Measurements from ENCODE around the gene LCE1A. TPM values are rescaled to one million over a fixed set of nuclear protein-coding genes. Genes with fewer than 3 reads are reported as not detected.

The LCE1A gene
- total RNA-seq, 1 donor from 2014 or later, result not detected

- Mint-ChIP-seq H3K4me3 (no peak within 1 kb of the TSS), H3K4me1 (no peaks in the 10 kb centered on the region), H3K9me3 (peaks cover 60% of the 10 kb centered on the region), H3K27ac (no peak within 1 kb of the TSS), H3K36me3 (no peaks in the 10 kb centered on the region), H3K27me3 (ENCODE audit: low read depth) (no peaks in the 10 kb centered on the region)
- TF ChIP-seq CTCF (IDR thresholded peaks at IDR 0.05; ENCODE audit: unreplicated experiment), result no peak
- no peak for DNase-seq (ENCODE audit: low spot score in 2 of 2, unreplicated experiment in 2 of 2)
These were observed 32.4 kb downstream of the LCE1A start, which contains the start of gene LCE7A for GRCh38 chr1:152859696-152860095. LCE7A (plus strand) TSS chr1:152859996; CDS start chr1:152860698, 702 bp downstream.

GRCh38 chr1:152860129-152860528, 32.9 kb downstream of the LCE1A start:
- Mint-ChIP-seq H3K4me3 (no peak overlapping the region), H3K36me3 (no peaks in the 10 kb centered on the region), H3K27me3 (ENCODE audit: low read depth) (no peaks in the 10 kb centered on the region), H3K4me1 (no peaks in the 10 kb centered on the region), H3K9me3 (peaks cover 56% of the 10 kb centered on the region), H3K27ac (no peak overlapping the region)
- no peak for DNase-seq (ENCODE audit: low spot score in 2 of 2, unreplicated experiment in 2 of 2)
- TF ChIP-seq CTCF (IDR thresholded peaks at IDR 0.05; ENCODE audit: unreplicated experiment), result no peak

- Mint-ChIP-seq H3K27me3 (ENCODE audit: low read depth) (no peaks in the 10 kb centered on the region), H3K4me3 (no peak overlapping the region), H3K27ac (no peak overlapping the region), H3K4me1 (no peaks in the 10 kb centered on the region), H3K36me3 (no peaks in the 10 kb centered on the region), H3K9me3 (peaks cover 48% of the 10 kb centered on the region)
- no peak for TF ChIP-seq CTCF (IDR thresholded peaks at IDR 0.05; ENCODE audit: unreplicated experiment)
- no peak for DNase-seq (ENCODE audit: low spot score in 2 of 2, unreplicated experiment in 2 of 2)
These were observed 34.1 kb downstream of the LCE1A start for GRCh38 chr1:152861374-152861773.

GRCh38 chr1:152864443-152864842, 37.2 kb downstream of the LCE1A start:
- no peaks in the 10 kb centered on the region for H3K36me3 Mint-ChIP-seq
- no peak overlapping the region for H3K4me3 Mint-ChIP-seq
- H3K27ac Mint-ChIP-seq, result no peak overlapping the region
- H3K9me3 Mint-ChIP-seq, result peaks cover 21% of the 10 kb centered on the region
- no peaks in the 10 kb centered on the region for H3K27me3 Mint-ChIP-seq (ENCODE audit: low read depth)
- no peak for TF ChIP-seq CTCF (IDR thresholded peaks at IDR 0.05; ENCODE audit: unreplicated experiment)
- H3K4me1 Mint-ChIP-seq, result no peaks in the 10 kb centered on the region
- DNase-seq (ENCODE audit: low spot score in 2 of 2, unreplicated experiment in 2 of 2), result no peak

GRCh38 chr1:152866321-152866720, 39.0 kb downstream of the LCE1A start:
- no peak overlapping the region for H3K4me3 Mint-ChIP-seq
- peaks cover 6% of the 10 kb centered on the region for H3K9me3 Mint-ChIP-seq
- no peaks in the 10 kb centered on the region for H3K27me3 Mint-ChIP-seq (ENCODE audit: low read depth)
- H3K4me1 Mint-ChIP-seq, result no peaks in the 10 kb centered on the region
- H3K36me3 Mint-ChIP-seq, result no peaks in the 10 kb centered on the region
- no peak for TF ChIP-seq CTCF (IDR thresholded peaks at IDR 0.05; ENCODE audit: unreplicated experiment)
- no peak for DNase-seq (ENCODE audit: low spot score in 2 of 2, unreplicated experiment in 2 of 2)
- H3K27ac Mint-ChIP-seq, result no peak overlapping the region
